Endothelial cell (in vitro differentiated cells): ENCODE results near the gene TFG. TPM values are rescaled to one million over a fixed set of nuclear protein-coding genes. Genes with fewer than 3 reads are reported as not detected.

Experiments used
- DNase-seq: peaks from one replicate; pipeline ENCODE4 v3.0.0; 2021; ENCODE audit warnings: low spot score
- H3K27ac Mint-ChIP-seq: one replicate; pipeline ENCODE4 v1.8.0; 2021; ENCODE audit warnings: mixed read lengths, inconsistent platforms; ENCODE audit not compliant: unreplicated experiment
- H3K27me3 Mint-ChIP-seq: one replicate; pipeline ENCODE4 v1.8.0; 2021; ENCODE audit warnings: mild to moderate bottlenecking, moderate library complexity, mixed read lengths, inconsistent platforms; ENCODE audit not compliant: unreplicated experiment
- H3K36me3 Mint-ChIP-seq: one replicate; pipeline ENCODE4 v1.8.0; 2021; ENCODE audit warnings: mild to moderate bottlenecking, low read depth, mixed read lengths, inconsistent platforms; ENCODE audit not compliant: unreplicated experiment
- H3K4me1 Mint-ChIP-seq: one replicate; pipeline ENCODE4 v1.8.0; 2021; ENCODE audit warnings: mild to moderate bottlenecking, mixed read lengths, inconsistent platforms; ENCODE audit not compliant: unreplicated experiment
- H3K4me3 Mint-ChIP-seq: one replicate; pipeline ENCODE4 v1.8.0; 2021; ENCODE audit warnings: mild to moderate bottlenecking, mixed read lengths, inconsistent platforms; ENCODE audit not compliant: unreplicated experiment
- H3K9me3 Mint-ChIP-seq: one replicate; pipeline ENCODE4 v1.8.0; 2021; ENCODE audit warnings: mixed read lengths, inconsistent platforms; ENCODE audit not compliant: unreplicated experiment
- total RNA-seq: library from RNA; stranded (reverse); fragmentation: NEBNext Ultra II Directional; extraction: Animal tissue kit (Norgen Biotek cat#: 25700); gene quantifications from one replicate; pipeline ENCODE4 v1.2.1, GENCODE V29; 2021; ENCODE audit not compliant: unreplicated experiment
- TF ChIP-seq, protein P1 (sequence below): fragments of 200-600 bp; sonication (generic); IDR thresholded peaks from one replicate; pipeline ENCODE4 v1.5.0; 2021; ENCODE audit warnings: antibody characterized with exemption; ENCODE audit not compliant: unreplicated experiment

The TFG gene
- total RNA-seq, 1 donor from 2014 or later: 74.7 TPM

DNA sequence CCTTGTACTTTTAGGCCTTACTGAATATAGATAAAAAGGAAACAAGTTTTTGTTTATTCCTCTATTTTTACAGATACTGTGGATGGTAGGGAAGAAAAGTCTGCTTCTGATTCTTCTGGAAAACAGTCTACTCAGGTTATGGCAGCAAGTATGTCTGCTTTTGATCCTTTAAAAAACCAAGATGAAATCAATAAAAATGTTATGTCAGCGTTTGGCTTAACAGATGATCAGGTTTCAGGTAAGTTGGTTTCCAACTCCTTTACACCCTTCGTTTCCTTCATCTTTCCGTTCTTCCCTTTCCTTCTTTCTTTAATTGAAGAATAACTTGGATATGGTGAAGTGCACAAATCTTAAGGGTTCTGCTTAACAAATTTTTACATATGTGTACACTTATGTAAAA, 23.1 kb downstream of the TFG start:
- Mint-ChIP-seq H3K27me3 (peaks cover 2% of the 10 kb centered on the region), H3K4me3 (no peak overlapping the region), H3K27ac (no peak overlapping the region), H3K36me3 (peaks cover 16% of the 10 kb centered on the region), H3K9me3 (no peaks in the 10 kb centered on the region), H3K4me1 (peaks cover 3% of the 10 kb centered on the region)
- no peak for DNase-seq
- TF ChIP-seq, protein P1, sequence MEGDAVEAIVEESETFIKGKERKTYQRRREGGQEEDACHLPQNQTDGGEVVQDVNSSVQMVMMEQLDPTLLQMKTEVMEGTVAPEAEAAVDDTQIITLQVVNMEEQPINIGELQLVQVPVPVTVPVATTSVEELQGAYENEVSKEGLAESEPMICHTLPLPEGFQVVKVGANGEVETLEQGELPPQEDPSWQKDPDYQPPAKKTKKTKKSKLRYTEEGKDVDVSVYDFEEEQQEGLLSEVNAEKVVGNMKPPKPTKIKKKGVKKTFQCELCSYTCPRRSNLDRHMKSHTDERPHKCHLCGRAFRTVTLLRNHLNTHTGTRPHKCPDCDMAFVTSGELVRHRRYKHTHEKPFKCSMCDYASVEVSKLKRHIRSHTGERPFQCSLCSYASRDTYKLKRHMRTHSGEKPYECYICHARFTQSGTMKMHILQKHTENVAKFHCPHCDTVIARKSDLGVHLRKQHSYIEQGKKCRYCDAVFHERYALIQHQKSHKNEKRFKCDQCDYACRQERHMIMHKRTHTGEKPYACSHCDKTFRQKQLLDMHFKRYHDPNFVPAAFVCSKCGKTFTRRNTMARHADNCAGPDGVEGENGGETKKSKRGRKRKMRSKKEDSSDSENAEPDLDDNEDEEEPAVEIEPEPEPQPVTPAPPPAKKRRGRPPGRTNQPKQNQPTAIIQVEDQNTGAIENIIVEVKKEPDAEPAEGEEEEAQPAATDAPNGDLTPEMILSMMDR: no peak

DNA sequence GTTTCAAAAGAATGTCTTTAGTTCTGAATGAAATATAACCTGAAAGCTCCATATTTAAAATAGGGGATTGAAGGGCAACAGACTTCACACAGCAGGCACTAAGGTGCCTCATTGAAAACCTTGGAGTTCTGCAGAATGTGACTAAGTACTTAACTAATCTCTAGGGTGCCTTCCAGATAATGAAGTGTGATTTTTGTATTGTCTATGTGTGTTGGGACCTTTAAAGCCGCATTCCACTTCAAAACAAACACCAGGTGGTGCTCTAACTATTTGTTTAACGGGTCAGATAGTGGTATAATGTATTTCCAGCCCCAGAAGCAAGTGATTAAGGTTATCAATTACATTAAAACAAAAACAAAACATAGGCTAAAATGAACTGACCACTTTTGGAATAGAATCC, 28.0 kb downstream of the TFG start:
- no peaks in the 10 kb centered on the region for H3K4me1 Mint-ChIP-seq
- H3K27ac Mint-ChIP-seq: no peak overlapping the region
- peaks cover 13% of the 10 kb centered on the region for H3K36me3 Mint-ChIP-seq

DNA sequence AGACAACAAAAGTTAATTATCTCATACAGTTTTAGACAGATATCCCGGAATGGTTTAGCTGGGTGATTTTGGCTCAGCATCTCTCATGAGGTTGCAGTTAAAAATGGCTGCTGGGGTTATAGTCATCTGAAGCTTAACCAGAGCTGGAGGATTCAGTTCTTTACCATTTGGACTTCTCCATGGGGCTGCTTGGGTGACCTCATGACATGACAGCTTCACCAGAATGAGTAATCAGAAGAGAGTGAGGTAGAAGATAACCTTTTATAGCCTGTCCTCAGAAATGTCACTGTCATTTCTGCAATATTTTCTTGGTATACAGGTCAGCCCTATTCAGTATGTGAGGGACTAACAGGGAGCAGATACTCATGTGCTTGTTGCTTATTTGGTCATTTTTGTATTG, 30.9 kb downstream of the TFG start:
- H3K27me3 Mint-ChIP-seq: no peaks in the 10 kb centered on the region
- no peak overlapping the region for H3K27ac Mint-ChIP-seq
- no peaks in the 10 kb centered on the region for H3K4me1 Mint-ChIP-seq
- H3K36me3 Mint-ChIP-seq: peaks cover 13% of the 10 kb centered on the region
- no peak for DNase-seq
- no peak overlapping the region for H3K4me3 Mint-ChIP-seq
- TF ChIP-seq, protein P1: no peak
- no peaks in the 10 kb centered on the region for H3K9me3 Mint-ChIP-seq

More for the DNA sequence above, 28.0 kb downstream of the TFG start:
- no peak overlapping the region for H3K4me3 Mint-ChIP-seq
- H3K27me3 Mint-ChIP-seq: no peaks in the 10 kb centered on the region
- no peak for DNase-seq
- TF ChIP-seq, protein P1: no peak
- H3K9me3 Mint-ChIP-seq: no peaks in the 10 kb centered on the region

DNA sequence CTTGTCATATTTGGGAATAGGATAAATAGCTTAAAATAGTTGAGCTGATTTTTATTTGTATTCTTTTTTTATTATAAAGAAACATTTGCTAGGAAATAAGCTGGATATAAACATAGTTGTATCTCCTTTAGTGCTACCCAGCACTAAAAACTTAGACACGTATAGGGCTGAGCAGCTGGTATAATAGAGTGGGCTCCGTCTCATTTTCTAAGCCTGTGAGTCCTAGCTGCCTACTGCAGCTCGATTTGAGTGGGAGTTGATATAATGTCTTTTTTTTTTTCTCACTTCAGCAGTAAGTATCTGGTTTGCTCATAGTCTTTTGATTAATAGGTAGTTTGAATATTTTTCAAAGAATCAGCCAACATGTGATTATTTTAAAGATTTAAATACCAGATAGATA, 34.2 kb downstream of the TFG start:
- H3K36me3 Mint-ChIP-seq: peaks cover 4% of the 10 kb centered on the region
- H3K27me3 Mint-ChIP-seq: no peaks in the 10 kb centered on the region
- DNase-seq: no peak
- TF ChIP-seq, protein P1: no peak
- no peaks in the 10 kb centered on the region for H3K9me3 Mint-ChIP-seq
- no peaks in the 10 kb centered on the region for H3K4me1 Mint-ChIP-seq
- no peak overlapping the region for H3K27ac Mint-ChIP-seq
- no peak overlapping the region for H3K4me3 Mint-ChIP-seq

DNA sequence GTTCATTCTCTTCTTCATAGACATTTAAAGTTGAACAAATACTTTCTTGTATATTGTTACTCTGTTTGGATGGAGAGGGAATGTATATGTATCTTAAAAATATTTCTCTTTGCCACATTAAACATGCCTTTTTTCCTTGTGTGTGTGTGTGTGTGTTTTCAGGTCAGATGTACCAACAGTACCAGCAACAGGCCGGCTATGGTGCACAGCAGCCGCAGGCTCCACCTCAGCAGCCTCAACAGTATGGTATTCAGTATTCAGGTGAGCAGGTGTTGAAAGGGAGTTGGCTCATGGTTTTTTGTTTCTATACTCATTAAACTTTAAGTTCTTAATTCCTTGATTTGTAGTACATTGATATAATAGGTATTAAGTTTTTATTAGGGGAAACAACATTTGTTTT, 35.4 kb downstream of the TFG start:
- TF ChIP-seq, protein P1: no peak
- peaks cover 9% of the 10 kb centered on the region for H3K36me3 Mint-ChIP-seq
- H3K27me3 Mint-ChIP-seq: no peaks in the 10 kb centered on the region
- no peaks in the 10 kb centered on the region for H3K4me1 Mint-ChIP-seq
- H3K4me3 Mint-ChIP-seq: no peak overlapping the region
- no peaks in the 10 kb centered on the region for H3K9me3 Mint-ChIP-seq
- no peak overlapping the region for H3K27ac Mint-ChIP-seq
- DNase-seq: no peak
